ENCODE data around the gene AIF1. TPM values are rescaled to one million over a fixed set of nuclear protein-coding genes. Genes with fewer than 3 reads are reported as not detected.
A peak's percentile ranks its signal among the peaks of the same experiment; 100 is the strongest.

The AIF1 gene
- polyA plus RNA-seq, result 10 to 100 TPM in 2 of 3 donors, 1 to 10 TPM in 1; 6.6 to 44.1 (median 40.3) TPM

GRCh38 chr6:31614684-31615578, at the start of gene AIF1:
Gene AIF1 (plus strand): TSS chr6:31615234. CDS start chr6:31615330, 96 bp downstream.
- Mint-ChIP-seq H3K9me3 (no peaks in the 10 kb centered on the region), H3K27me3 (ENCODE audit: low read depth in 3 of 3) (peaks cover 2 to 6% (median 2%) of the 10 kb centered on the region in 3 donors), H3K4me3 (peak within 1 kb of the TSS in 1 of 5 donors; percentile 31), H3K27ac (peak within 1 kb of the TSS in 4 of 6 donors; percentile 5 to 67 (median 32)), H3K4me1 (peaks cover 5 to 7% of the 10 kb centered on the region in 2 donors), H3K36me3 (no peaks in the 10 kb centered on the region)
- no peak for DNase-seq

- H3K27me3 Mint-ChIP-seq (ENCODE audit: low read depth in 3 of 3), result peaks cover 11 to 20% (median 11%) of the 10 kb centered on the region in 3 donors
- H3K36me3 Mint-ChIP-seq, result peaks cover 0 to 8% (median 8%) of the 10 kb centered on the region in 3 donors
- peak in 2 of 3 donors; percentile 52 to 53 for DNase-seq
- peaks cover 52 to 58% of the 10 kb centered on the region in 2 donors for H3K4me1 Mint-ChIP-seq
- H3K4me3 Mint-ChIP-seq, result peak overlapping the region; percentile 57 to 73 (median 64)
- H3K27ac Mint-ChIP-seq, result peak overlapping the region; percentile 91 to 97 (median 94)
- H3K9me3 Mint-ChIP-seq, result no peaks in the 10 kb centered on the region
Measured at GRCh38 chr6:31567531-31568370, 47.3 kb upstream of the AIF1 start.

- DNase-seq, result peak; percentile 72 to 81 (median 76)
- Mint-ChIP-seq H3K27me3 (ENCODE audit: low read depth in 3 of 3) (peaks cover 11 to 20% (median 11%) of the 10 kb centered on the region in 3 donors), H3K4me3 (peak overlapping the region; percentile 36 to 73 (median 64)), H3K27ac (peak overlapping the region; percentile 91 to 97 (median 94)), H3K4me1 (peaks cover 56 to 59% of the 10 kb centered on the region in 2 donors), H3K36me3 (peaks cover 0 to 4% (median 4%) of the 10 kb centered on the region in 3 donors), H3K9me3 (no peaks in the 10 kb centered on the region)
Measured at GRCh38 chr6:31568537-31568961, 46.5 kb upstream of the AIF1 start.

- no peak for DNase-seq
- H3K4me1 Mint-ChIP-seq, result peaks cover 67 to 73% of the 10 kb centered on the region in 2 donors
- peak overlapping the region; percentile 50 to 91 (median 75) for H3K27ac Mint-ChIP-seq
- H3K9me3 Mint-ChIP-seq, result no peaks in the 10 kb centered on the region
- H3K4me3 Mint-ChIP-seq, result no peak overlapping the region
- peaks cover 9 to 24% (median 12%) of the 10 kb centered on the region in 3 donors for H3K27me3 Mint-ChIP-seq (ENCODE audit: low read depth in 3 of 3)
- H3K36me3 Mint-ChIP-seq, result no peaks in the 10 kb centered on the region
Measured at GRCh38 chr6:31569861-31570536, 45.0 kb upstream of the AIF1 start.

GRCh38 chr6:31572041-31572911, 42.8 kb upstream of the AIF1 start, which contains the start of gene LTA:
Gene LTA (plus strand): TSS chr6:31572289. CDS start chr6:31572743, 454 bp downstream.
- H3K4me1 Mint-ChIP-seq, result peaks cover 87 to 92% of the 10 kb centered on the region in 2 donors
- H3K36me3 Mint-ChIP-seq, result peaks cover 0 to 6% (median 4%) of the 10 kb centered on the region in 3 donors
- peak in 2 of 3 donors; percentile 50 to 65 for DNase-seq
- H3K27me3 Mint-ChIP-seq (ENCODE audit: low read depth in 3 of 3), result peaks cover 13 to 27% (median 16%) of the 10 kb centered on the region in 3 donors
- H3K27ac Mint-ChIP-seq, result peak within 1 kb of the TSS; percentile 86 to 98 (median 96)
- peak within 1 kb of the TSS; percentile 76 to 90 (median 86) for H3K4me3 Mint-ChIP-seq
- no peaks in the 10 kb centered on the region for H3K9me3 Mint-ChIP-seq

- H3K36me3 Mint-ChIP-seq, result peaks cover 3 to 6% (median 4%) of the 10 kb centered on the region in 3 donors
- no peak for DNase-seq
- peaks cover 6 to 17% (median 7%) of the 10 kb centered on the region in 3 donors for H3K27me3 Mint-ChIP-seq (ENCODE audit: low read depth in 3 of 3)
- no peaks in the 10 kb centered on the region for H3K9me3 Mint-ChIP-seq
- H3K4me3 Mint-ChIP-seq, result peak overlapping the region; percentile 49 to 96 (median 82)
- H3K27ac Mint-ChIP-seq, result peak overlapping the region; percentile 86 to 98 (median 96)
- peaks cover 83 to 90% of the 10 kb centered on the region in 2 donors for H3K4me1 Mint-ChIP-seq
Measured at GRCh38 chr6:31573239-31574105, 41.6 kb upstream of the AIF1 start.

DNA sequence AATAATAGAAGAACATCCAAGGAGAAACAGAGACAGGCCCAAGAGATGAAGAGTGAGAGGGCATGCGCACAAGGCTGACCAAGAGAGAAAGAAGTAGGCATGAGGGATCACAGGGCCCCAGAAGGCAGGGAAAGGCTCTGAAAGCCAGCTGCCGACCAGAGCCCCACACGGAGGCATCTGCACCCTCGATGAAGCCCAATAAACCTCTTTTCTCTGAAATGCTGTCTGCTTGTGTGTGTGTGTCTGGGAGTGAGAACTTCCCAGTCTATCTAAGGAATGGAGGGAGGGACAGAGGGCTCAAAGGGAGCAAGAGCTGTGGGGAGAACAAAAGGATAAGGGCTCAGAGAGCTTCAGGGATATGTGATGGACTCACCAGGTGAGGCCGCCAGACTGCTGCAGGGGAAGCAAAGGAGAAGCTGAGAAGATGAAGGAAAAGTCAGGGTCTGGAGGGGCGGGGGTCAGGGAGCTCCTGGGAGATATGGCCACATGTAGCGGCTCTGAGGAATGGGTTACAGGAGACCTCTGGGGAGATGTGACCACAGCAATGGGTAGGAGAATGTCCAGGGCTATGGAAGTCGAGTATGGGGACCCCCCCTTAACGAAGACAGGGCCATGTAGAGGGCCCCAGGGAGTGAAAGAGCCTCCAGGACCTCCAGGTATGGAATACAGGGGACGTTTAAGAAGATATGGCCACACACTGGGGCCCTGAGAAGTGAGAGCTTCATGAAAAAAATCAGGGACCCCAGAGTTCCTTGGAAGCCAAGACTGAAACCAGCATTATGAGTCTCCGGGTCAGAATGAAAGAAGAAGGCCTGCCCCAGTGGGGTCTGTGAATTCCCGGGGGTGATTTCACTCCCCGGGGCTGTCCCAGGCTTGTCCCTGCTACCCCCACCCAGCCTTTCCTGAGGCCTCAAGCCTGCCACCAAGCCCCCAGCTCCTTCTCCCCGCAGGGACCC, 40.6 kb upstream of the AIF1 start:
- no peak for DNase-seq
- peaks cover 82 to 90% of the 10 kb centered on the region in 2 donors for H3K4me1 Mint-ChIP-seq
- H3K27me3 Mint-ChIP-seq (ENCODE audit: low read depth in 3 of 3), result peaks cover 6 to 16% (median 6%) of the 10 kb centered on the region in 3 donors
- H3K27ac Mint-ChIP-seq, result peak overlapping the region; percentile 83 to 97 (median 92)
- H3K36me3 Mint-ChIP-seq, result peaks cover 3 to 6% (median 4%) of the 10 kb centered on the region in 3 donors
- no peaks in the 10 kb centered on the region for H3K9me3 Mint-ChIP-seq
- peak overlapping the region; percentile 14 to 96 (median 58) for H3K4me3 Mint-ChIP-seq

- Mint-ChIP-seq H3K27me3 (ENCODE audit: low read depth in 3 of 3) (peaks cover 6 to 15% (median 8%) of the 10 kb centered on the region in 3 donors), H3K4me1 (peaks cover 85 to 92% of the 10 kb centered on the region in 2 donors), H3K36me3 (peaks cover 3 to 6% (median 4%) of the 10 kb centered on the region in 3 donors), H3K9me3 (no peaks in the 10 kb centered on the region), H3K4me3 (peak within 1 kb of the TSS; percentile 79 to 96 (median 86)), H3K27ac (peak within 1 kb of the TSS; percentile 86 to 97 (median 94))
- peak in 1 of 3 donors; percentile 59 for DNase-seq
Measured at GRCh38 chr6:31575335-31575901, 39.6 kb upstream of the AIF1 start, which contains the start of gene TNF. Gene TNF (plus strand): TSS chr6:31575565. CDS start chr6:31575742, 177 bp downstream.

DNA sequence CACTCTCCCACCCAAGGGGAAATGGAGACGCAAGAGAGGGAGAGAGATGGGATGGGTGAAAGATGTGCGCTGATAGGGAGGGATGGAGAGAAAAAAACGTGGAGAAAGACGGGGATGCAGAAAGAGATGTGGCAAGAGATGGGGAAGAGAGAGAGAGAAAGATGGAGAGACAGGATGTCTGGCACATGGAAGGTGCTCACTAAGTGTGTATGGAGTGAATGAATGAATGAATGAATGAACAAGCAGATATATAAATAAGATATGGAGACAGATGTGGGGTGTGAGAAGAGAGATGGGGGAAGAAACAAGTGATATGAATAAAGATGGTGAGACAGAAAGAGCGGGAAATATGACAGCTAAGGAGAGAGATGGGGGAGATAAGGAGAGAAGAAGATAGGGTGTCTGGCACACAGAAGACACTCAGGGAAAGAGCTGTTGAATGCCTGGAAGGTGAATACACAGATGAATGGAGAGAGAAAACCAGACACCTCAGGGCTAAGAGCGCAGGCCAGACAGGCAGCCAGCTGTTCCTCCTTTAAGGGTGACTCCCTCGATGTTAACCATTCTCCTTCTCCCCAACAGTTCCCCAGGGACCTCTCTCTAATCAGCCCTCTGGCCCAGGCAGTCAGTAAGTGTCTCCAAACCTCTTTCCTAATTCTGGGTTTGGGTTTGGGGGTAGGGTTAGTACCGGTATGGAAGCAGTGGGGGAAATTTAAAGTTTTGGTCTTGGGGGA, 38.9 kb upstream of the AIF1 start:
- peak overlapping the region; percentile 79 to 96 (median 86) for H3K4me3 Mint-ChIP-seq
- peaks cover 6 to 15% (median 10%) of the 10 kb centered on the region in 3 donors for H3K27me3 Mint-ChIP-seq (ENCODE audit: low read depth in 3 of 3)
- peak overlapping the region; percentile 86 to 97 (median 94) for H3K27ac Mint-ChIP-seq
- peaks cover 90 to 92% of the 10 kb centered on the region in 2 donors for H3K4me1 Mint-ChIP-seq
- H3K36me3 Mint-ChIP-seq, result peaks cover 4 to 6% (median 5%) of the 10 kb centered on the region in 3 donors
- DNase-seq, result no peak
- H3K9me3 Mint-ChIP-seq, result no peaks in the 10 kb centered on the region

Data from immature natural killer cell (primary cell).